G401.6 (cell line): Measurements from ENCODE around the gene SLC39A2.
"Not testable (repeated sequence)": the region's sequence is repeated elsewhere in the genome, so short reads cannot be mapped to it uniquely, and the experiment has no call there.

Experiments used
- FAIRE-seq: peaks from 2 replicates; lab custom pipeline; 2012; peaks lifted over from hg19 to GRCh38; lab: Jason Lieb, UNC

Gene SLC39A2

GRCh38 chr14:20997115-20997514, 2.0 kb upstream of the SLC39A2 start:
- FAIRE-seq: no peak

GRCh38 chr14:20997564-20997963, 1.5 kb upstream of the SLC39A2 start:
- no peak for FAIRE-seq

GRCh38 chr14:20998139-20998538, 954 bp upstream of the SLC39A2 start:
- FAIRE-seq: no peak

GRCh38 chr14:20999591-20999990, 498 bp downstream of the SLC39A2 start:
- no peak for FAIRE-seq

- no peak for FAIRE-seq
Observed at GRCh38 chr14:21001218-21001617, 2.1 kb downstream of the SLC39A2 start.

- no peak for FAIRE-seq
Observed at GRCh38 chr14:21003788-21004346, 4.8 kb downstream of the SLC39A2 start.

GRCh38 chr14:21009721-21010120, 10.6 kb downstream of the SLC39A2 start:
- not testable (repeated sequence) for FAIRE-seq

GRCh38 chr14:21011136-21011535, 12.0 kb downstream of the SLC39A2 start:
- FAIRE-seq: no peak

GRCh38 chr14:21014761-21015190, 15.7 kb downstream of the SLC39A2 start:
- FAIRE-seq: peak; percentile 94

- FAIRE-seq: no peak
Observed at GRCh38 chr14:21015312-21015711, 16.2 kb downstream of the SLC39A2 start.

- FAIRE-seq: no peak
Observed at GRCh38 chr14:21016413-21017190, 17.5 kb downstream of the SLC39A2 start.

- FAIRE-seq: no peak
Observed at GRCh38 chr14:21017528-21018245, 18.6 kb downstream of the SLC39A2 start.

- no peak for FAIRE-seq
Observed at GRCh38 chr14:21018286-21018685, 19.2 kb downstream of the SLC39A2 start.

- no peak for FAIRE-seq
Observed at GRCh38 chr14:21018781-21019180, 19.7 kb downstream of the SLC39A2 start.

- FAIRE-seq: no peak
Observed at GRCh38 chr14:21019366-21019765, 20.3 kb downstream of the SLC39A2 start.

GRCh38 chr14:21020977-21021545, 22.0 kb downstream of the SLC39A2 start:
- FAIRE-seq: no peak

GRCh38 chr14:21022686-21023085, 23.6 kb downstream of the SLC39A2 start:
- no peak for FAIRE-seq

- FAIRE-seq: no peak
Observed at GRCh38 chr14:21023174-21023573, 24.1 kb downstream of the SLC39A2 start.

GRCh38 chr14:21023817-21024584, 24.9 kb downstream of the SLC39A2 start:
- FAIRE-seq: no peak

GRCh38 chr14:21024585-21025370, 25.7 kb downstream of the SLC39A2 start, which contains the start of gene NDRG2:
Gene NDRG2, minus strand, starts transcription at chr14:21025061. Its CDS starts 1,746 bp downstream, at chr14:21023315.
- FAIRE-seq: no peak
